HT1080 (cell line): ENCODE measurements around the gene ETV1. TPM values are rescaled to one million over a fixed set of nuclear protein-coding genes. Genes with fewer than 3 reads are reported as not detected.

Source experiments
- DNase-seq: peaks from one replicate; pipeline ENCODE4 v3.0.0-alpha.2; 2015; ENCODE audit warnings: low read depth
- polyA plus RNA-seq, 2 experiments: library from polyadenylated mRNA; depleted of rRNA; stranded (reverse); fragments of >200 nt; gene quantifications; 2 replicates each; pipeline ENCODE4 v1.2.3, GENCODE V29; 2015
- total RNA-seq: library from RNA; depleted of rRNA; stranded (reverse); fragments of >200 nt; shearing (Covaris generic); gene quantifications from 2 replicates; pipeline ENCODE4 v1.2.3, GENCODE V29; 2014; rRNA removed

Gene ETV1
- total RNA-seq = 9.3 and 9.5 TPM in 2 replicates
- 5.8 and 6.5 TPM in 2 replicates for polyA plus RNA-seq (2015; cell fraction: cytosol; rRNA removed)
- polyA plus RNA-seq (2015; cell fraction: nucleus; rRNA removed) = 10.6 and 10.8 TPM in 2 replicates

DNA sequence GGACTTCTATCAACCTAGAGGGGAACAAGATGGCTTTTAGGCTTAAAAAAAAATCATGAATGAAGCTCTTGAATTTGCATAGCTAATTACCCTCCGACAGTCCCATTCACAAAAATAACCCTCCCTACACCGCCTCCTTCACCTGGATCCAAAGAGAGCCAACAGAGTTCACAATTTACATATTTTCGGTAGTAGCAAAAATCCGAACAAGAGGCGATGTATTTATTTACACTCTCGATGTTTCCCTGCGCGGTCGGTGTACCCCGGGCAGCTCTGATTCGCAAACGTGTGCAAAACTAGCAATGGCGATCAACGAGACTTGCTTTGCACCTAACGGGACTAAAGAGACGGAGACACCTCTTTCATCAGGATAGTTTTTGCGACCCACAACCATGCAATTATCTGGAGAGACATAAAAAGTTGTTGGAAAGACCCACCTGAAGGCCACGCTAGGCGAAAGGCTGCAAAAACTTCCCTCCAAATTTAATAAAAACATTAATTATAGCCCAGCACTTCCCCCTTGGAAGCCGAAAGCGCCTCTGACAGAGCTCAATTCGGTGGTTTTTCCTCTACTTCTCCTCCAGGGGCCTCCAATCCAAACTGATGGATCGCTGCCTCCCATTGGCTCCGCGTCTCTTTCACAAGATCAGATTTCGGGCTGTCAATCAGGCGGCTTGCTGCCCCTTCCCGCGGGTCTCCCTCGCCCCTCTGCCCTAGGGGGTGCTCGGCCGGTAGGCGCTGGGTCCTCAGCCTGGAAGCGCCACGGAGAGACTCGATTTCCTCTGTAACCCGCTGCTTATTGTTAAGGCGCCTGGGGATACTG lies at the start of gene ETV1:
ETV1 (minus strand) TSS at position 541 of the 823 bp plus-strand sequence. CDS start 614 bp downstream, outside the sequence.
- DNase-seq = peak; percentile 71

DNA sequence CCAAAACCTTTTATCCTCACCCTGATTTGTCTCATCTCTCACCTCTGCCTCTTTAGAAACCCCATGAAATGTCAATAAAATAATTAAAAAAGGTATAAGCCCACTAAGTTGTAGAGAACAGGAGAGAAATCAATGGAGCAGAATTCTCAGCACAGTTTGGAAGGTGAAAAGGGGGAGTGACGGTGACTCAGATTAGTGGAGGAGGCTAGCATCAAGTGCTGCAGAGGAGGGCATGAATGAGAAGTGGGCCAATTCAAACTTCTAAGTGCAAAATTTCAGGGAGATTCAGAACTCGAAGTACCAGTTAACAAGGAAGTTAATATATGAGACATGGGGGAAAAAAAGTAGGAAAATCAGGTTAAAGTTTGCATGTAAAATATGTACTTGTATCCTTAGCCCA lies 34.9 kb upstream of the ETV1 start:
- no peak for DNase-seq

DNA sequence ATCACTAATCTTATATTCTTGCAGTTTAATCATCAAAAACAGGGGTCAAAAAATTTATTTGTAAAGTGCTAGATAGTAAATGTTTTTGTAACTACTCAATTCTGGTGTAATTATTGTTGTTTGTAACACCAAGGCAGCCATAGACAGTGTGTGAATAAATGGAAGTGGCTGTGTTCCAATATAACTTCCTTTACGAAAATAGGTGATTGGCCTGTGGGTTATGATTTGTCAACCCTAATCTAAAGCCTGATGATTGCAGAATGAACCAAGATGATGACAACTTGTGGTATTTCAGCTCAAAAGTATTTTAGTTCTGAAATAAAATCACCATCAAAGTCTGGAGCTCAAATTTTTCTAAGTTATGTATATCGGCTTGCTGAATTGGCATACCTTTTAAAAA lies 34.4 kb upstream of the ETV1 start:
- no peak for DNase-seq

DNA sequence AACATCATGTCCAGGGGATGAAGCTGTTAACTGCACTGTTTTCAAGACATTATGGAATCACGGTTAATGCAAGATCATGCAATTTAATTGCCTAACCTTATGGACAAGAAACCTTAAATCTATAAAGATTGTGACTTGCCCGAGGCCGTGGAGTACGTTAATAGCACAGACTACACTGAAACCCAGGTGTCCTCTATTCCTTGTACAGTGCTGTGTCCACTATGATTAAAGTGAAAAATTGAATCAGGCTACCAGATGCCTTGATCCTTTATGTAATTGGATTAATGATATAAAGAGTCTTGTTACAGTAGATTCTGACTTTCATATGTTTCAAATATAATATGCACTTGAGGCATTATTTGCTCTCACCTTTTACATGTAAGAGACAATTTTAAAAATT lies 33.9 kb upstream of the ETV1 start:
- DNase-seq = no peak

DNA sequence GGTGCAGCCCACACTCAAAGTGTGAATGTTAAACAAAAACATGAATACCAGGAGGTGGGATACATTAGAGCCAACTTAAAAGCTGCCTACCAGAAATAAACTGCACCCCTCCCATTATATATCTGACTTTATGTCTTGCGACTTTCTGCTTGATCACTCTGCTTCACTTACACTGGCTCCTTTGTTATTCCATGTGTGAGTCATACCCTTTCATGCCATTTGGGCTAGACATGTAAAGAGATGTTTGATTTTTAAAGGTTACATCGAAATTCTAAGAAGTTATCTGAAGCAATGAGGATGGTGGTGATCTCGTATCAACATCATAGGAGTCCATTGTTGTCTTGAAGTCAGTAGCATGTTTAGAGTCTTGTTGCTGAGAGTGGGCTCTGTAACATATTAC lies 31.6 kb upstream of the ETV1 start:
- peak; percentile 82 for DNase-seq

- DNase-seq = peak; percentile 12
Observed at GRCh38 chr7:14020339-14020900, 31.0 kb upstream of the ETV1 start.

DNA sequence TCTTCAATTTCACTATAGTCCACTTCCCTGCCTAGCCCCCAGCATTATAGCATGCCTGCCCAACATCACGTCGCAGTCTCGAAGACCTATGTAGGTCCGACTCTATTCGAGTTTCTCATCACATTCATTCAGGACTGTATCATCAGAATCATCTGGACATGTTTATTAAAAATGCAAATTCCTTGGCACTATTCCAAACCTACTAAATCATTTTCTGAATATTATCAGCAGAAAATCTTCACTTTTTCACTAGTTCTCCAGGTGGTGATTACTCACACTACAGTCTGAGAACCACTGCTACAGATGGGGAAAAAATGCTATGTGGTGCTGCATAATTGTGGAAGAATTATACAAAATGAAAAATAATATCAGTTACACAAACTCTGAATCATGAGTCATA lies 29.3 kb upstream of the ETV1 start:
- no peak for DNase-seq

DNA sequence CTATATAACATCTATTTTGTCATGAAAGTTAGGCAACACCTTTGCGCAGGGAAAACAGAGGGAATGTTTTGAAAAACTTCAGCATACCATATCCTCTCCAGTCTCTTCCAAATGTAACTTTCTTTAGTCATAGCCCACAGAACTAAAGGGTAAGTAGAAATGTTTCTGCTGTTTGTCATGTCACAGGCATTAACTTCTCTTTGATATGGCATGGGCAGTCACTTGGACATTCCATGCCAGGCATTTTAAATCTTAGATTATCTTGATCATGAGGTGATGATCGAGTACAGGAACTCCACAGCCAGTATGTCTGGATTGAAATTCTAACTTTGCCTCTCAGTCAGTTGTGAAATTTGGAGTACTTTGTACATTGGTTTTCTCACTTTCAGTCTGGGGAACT lies 27.5 kb upstream of the ETV1 start:
- no peak for DNase-seq

GRCh38 chr7:14013898-14014297 lies 24.4 kb upstream of the ETV1 start:
- no peak for DNase-seq

- DNase-seq = no peak
Observed at GRCh38 chr7:14009453-14010418, 20.3 kb upstream of the ETV1 start.

DNA sequence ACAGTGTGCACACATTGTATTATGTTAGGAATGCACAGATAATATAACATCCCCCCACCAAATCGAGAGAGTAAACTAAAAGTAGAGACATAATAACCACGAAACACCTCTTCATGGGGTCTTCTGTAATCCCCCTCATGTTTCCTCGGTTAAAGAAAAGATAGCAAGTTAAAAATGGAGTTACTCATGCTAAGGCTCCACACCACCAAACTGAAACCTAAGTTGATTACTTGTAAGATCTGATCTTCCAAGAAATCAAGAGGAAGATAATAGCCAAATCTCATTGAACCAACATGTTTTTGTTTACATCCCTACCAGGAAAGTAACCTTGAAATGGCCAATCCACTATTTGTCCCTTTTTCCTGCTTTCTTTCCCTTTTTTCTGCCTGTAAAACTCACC lies 11.7 kb upstream of the ETV1 start:
- DNase-seq = no peak

DNA sequence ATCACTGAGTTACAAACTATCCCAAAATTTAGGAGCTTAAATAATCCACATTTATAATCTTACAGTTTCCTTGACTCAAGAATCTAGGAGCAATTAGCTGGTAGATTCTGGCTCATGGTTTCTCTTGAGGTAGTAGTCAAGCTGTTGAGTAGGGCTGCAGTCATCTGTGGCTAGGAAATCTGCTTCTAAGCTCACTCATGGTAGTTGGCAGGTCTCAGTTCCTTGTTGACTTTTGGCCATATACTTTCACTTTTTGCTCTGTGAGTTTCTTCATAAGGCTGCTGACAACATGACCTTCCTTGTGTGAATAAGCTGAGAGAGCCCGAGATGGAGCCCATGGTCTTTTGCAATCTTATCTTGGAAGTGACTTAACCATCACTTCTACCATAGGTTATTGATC lies 10.8 kb upstream of the ETV1 start:
- peak; percentile 8 for DNase-seq

GRCh38 chr7:13998866-13999265 lies 9.4 kb upstream of the ETV1 start:
- no peak for DNase-seq

DNA sequence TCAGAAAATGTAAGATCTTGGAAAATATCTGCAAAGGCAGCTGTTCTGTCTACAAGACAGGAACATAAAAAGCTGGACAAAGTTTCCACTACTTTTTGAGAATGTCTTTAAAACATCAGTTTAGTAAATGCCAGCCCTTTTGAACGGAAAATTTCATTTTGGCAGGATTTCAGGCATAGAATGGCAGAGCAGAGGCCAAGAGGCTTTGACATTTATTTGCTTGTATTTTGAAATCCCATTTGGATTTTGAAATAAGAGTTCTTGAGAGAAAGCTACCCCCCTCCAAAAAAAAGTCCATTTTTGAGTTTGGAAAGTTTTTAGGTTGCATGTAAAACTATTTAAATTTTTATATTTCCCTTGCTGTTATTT lies 3.1 kb upstream of the ETV1 start:
- no peak for DNase-seq

DNA sequence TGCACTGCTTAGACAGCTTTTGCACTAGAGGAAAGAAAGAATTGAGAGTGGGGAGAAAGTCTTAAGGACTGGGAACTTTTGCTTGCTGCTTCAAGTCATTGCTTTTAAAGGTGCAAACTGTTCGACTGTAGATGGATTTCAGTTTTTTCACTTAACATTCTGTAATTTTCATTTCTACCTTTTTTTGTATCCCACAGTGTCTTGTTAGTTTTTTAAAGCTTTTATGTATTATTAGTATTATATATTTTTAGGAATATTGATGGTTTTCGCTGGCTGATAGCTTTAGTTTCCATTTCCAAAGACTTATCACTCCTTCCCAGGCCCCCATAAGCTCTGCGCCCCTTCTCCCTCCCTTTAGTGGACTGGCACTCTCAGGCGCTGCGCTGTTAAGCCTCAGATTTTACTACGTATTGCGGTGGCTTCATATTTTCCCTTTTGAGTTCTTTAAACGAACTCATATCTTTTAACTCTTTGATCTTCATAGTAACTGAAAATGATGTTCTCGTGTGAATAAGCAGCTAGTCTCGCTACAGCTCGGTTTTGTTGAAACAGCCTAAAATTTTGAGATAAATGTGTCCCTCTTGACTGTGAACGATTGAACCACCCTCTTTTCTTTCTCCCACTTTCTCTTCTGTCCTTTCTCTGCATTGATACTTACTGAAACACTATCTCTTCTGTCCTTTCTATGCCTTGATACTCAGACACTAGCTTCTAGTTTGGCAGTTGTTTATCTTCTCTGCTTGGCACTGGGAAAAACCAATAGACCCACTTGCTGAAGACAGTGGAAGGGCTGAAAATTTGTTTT lies 2.5 kb upstream of the ETV1 start:
- no peak for DNase-seq

DNA sequence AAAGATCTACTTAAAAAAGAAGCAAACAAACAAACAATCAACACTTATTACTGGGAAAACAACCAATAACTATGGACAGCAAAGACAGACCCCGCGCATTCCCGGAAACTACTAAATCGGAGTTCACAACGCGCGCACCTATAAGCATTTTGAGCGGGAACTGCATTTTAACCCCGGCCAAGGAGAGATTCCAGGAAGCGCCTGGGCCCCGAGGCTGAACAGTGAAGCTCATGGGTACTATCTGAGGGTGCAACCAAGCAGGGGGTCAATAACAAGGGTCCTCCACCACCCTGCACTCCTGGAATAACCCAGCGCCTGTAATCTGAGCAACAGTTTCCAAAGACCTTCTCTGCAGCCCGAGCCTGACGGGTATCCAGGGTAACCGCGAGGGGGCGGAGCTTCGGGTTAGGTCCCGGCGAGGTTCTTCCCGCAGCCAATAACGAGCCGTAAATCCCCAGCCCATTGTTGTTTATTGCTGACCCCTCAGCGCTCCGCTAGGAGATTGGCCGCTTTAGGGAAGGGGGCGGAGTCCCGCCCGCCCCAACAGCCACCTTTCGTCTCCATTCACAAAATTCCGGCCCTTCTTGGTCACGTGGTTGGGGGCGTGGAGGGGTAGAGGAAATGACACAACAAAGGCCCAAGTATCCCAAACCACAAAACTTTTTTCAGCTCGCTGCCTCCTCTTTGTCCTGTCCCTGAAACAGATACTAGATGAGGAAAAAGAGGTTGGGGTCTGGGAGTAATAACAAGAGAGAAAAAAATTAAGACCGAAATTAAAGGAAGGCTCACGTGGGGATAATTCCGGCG lies 1.7 kb upstream of the ETV1 start:
- DNase-seq = peak; percentile 99

- DNase-seq = peak; percentile 73
Observed at GRCh38 chr7:13990319-13990983, 985 bp upstream of the ETV1 start.

DNA sequence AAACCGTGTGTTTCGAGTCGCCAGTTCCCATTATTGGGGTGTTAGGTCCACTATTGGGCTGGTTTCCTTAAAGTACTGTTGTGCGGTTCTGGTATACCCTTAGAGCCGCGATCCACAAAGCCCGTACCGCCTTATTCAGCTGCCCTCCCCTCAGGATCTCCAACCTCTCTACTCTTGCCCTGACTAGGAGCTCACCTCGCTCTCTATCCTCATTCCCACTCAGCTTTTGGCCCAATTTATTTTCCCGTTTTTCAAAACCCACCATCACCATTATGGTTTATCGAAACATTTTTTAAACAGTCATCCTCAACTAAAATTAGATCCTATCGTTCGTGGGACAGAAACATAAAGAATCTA lies 461 bp upstream of the ETV1 start:
- DNase-seq = no peak

- peak; percentile 24 for DNase-seq
Observed at GRCh38 chr7:13988731-13989125, 738 bp downstream of the ETV1 start.

- no peak for DNase-seq
Observed at GRCh38 chr7:13988065-13988464, 1.4 kb downstream of the ETV1 start.
